Neural progenitor cell (in vitro differentiated cells): Measurements from ENCODE around the gene PLAGL1.

Experiments
- EZH2 ChIP-seq: fragments of 200-600 bp; sonication (generic); IDR thresholded peaks from 2 replicates; pipeline ENCODE4 v1.6.1; 2017; ENCODE audit warnings: antibody characterized with exemption, mild to moderate bottlenecking, moderate library complexity
- EZH2phosphoT487 ChIP-seq: fragments of 200-600 bp; sonication (generic); IDR thresholded peaks from 2 replicates; pipeline ENCODE4 v1.6.1; 2017; ENCODE audit warnings: antibody characterized with exemption
- TF ChIP-seq, protein P1 (sequence below): fragments of 200-600 bp; sonication (generic); IDR thresholded peaks from 2 replicates; pipeline ENCODE4 v1.5.1; 2017; ENCODE audit warnings: antibody characterized with exemption, mild to moderate bottlenecking

GRCh38 chr6:144007478-144008119 lies 460 bp downstream of the PLAGL1 start:
- TF ChIP-seq, protein P1, sequence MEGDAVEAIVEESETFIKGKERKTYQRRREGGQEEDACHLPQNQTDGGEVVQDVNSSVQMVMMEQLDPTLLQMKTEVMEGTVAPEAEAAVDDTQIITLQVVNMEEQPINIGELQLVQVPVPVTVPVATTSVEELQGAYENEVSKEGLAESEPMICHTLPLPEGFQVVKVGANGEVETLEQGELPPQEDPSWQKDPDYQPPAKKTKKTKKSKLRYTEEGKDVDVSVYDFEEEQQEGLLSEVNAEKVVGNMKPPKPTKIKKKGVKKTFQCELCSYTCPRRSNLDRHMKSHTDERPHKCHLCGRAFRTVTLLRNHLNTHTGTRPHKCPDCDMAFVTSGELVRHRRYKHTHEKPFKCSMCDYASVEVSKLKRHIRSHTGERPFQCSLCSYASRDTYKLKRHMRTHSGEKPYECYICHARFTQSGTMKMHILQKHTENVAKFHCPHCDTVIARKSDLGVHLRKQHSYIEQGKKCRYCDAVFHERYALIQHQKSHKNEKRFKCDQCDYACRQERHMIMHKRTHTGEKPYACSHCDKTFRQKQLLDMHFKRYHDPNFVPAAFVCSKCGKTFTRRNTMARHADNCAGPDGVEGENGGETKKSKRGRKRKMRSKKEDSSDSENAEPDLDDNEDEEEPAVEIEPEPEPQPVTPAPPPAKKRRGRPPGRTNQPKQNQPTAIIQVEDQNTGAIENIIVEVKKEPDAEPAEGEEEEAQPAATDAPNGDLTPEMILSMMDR = no peak
- TF ChIP-seq EZH2 (peak; percentile 50), EZH2phosphoT487 (no peak)
